Activated naive CD4-positive, alpha-beta T cell treated with anti-CD3 and anti-CD28 coated beads, Interleukin-2, amount 50 U/mL, for 72 hours (primary cell): ENCODE results near the gene REXO5. TPM values are rescaled to one million over a fixed set of nuclear protein-coding genes. Genes with fewer than 3 reads are reported as not detected.
"Not testable (repeated sequence)": the region's sequence is repeated elsewhere in the genome, so short reads cannot be mapped to it uniquely, and the experiment has no call there.

ENCODE experiments used
- ATAC-seq, 2 donors: fragments of 150-1000 bp; cut with Tn5 transposase; 2 replicates each; pipeline ENCODE4 v1.10.0; 2021; ENCODE audit warnings: mild to moderate bottlenecking in 2 of 2, moderate library complexity in 2 of 2
- DNase-seq, 2 donors: peaks; one replicate each; pipeline ENCODE4 v3.0.0; 2021 to 2022; ENCODE audit warnings: low spot score in 2 of 2
- H3K27ac Mint-ChIP-seq, 2 donors: one replicate each; pipeline ENCODE4 v1.8.0; 2022; ENCODE audit warnings: mild to moderate bottlenecking in 2 of 2, mixed read lengths in 2 of 2
- H3K36me3 Mint-ChIP-seq, 2 donors: one replicate each; pipeline ENCODE4 v1.8.0; 2022; ENCODE audit warnings: mixed read lengths in 2 of 2
- H3K9me3 Mint-ChIP-seq, 2 donors: one replicate each; pipeline ENCODE4 v1.8.0; 2022; ENCODE audit warnings: mixed read lengths in 2 of 2
- total RNA-seq, 2 donors: library from RNA; stranded (reverse); gene quantifications; one replicate each; pipeline ENCODE4 v1.2.3, GENCODE V29; 2022

The REXO5 gene
- 10 to 100 TPM; 18.5 to 18.9 TPM for total RNA-seq

- Mint-ChIP-seq H3K36me3 (peaks cover 8 to 20% of the 10 kb centered on the region in 2 donors), H3K9me3 (no peaks in the 10 kb centered on the region), H3K27ac (peak within 1 kb of the TSS; percentile 98)
- peak; percentile 89 to 90 for ATAC-seq
- DNase-seq, result peak; percentile 70 to 84
These were observed at the start of gene REXO5, which contains the start of gene ERI2 for GRCh38 chr16:20806168-20807050. Gene REXO5 (plus strand): TSS chr16:20806527. CDS start chr16:20806954, 427 bp downstream. Gene ERI2 (minus strand): TSS chr16:20806472. CDS start chr16:20806430, 42 bp downstream.

GRCh38 chr16:20760346-20760745 is 46.0 kb upstream of the REXO5 start:
- peaks cover 0 to 25% of the 10 kb centered on the region in 2 donors for H3K9me3 Mint-ChIP-seq
- DNase-seq, result no peak
- ATAC-seq, result no peak
- H3K27ac Mint-ChIP-seq, result no peak overlapping the region
- H3K36me3 Mint-ChIP-seq, result peaks cover 25 to 38% of the 10 kb centered on the region in 2 donors

DNA sequence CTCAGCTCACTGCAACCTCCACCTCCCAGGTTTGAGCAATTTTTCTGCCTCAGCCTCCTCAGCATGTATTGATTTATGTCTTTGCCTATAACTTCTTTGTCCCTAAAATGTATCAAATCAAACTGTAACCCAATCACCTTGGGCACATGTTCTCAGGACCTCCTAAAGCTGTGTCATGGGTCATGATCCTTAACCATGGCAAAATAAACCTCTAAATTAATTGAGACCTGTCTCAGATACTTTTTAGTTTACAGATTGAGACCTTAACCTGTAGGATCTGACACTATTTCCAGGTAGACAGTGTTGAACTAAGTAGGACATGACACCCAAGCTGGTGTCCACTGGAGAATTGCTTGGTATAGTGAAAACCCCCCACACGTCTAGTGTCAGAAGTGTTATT is 45.2 kb upstream of the REXO5 start:
- peak overlapping the region in 1 of 2 donors; percentile 88 for H3K27ac Mint-ChIP-seq
- ATAC-seq (no peak), DNase-seq (no peak)
- peaks cover 0 to 25% of the 10 kb centered on the region in 2 donors for H3K9me3 Mint-ChIP-seq
- H3K36me3 Mint-ChIP-seq, result peaks cover 25 to 38% of the 10 kb centered on the region in 2 donors

- H3K36me3 Mint-ChIP-seq, result peaks cover 25 to 38% of the 10 kb centered on the region in 2 donors
- DNase-seq, result no peak
- peak overlapping the region; percentile 33 to 88 for H3K27ac Mint-ChIP-seq
These were observed 43.8 kb upstream of the REXO5 start for GRCh38 chr16:20762404-20763123.

DNA sequence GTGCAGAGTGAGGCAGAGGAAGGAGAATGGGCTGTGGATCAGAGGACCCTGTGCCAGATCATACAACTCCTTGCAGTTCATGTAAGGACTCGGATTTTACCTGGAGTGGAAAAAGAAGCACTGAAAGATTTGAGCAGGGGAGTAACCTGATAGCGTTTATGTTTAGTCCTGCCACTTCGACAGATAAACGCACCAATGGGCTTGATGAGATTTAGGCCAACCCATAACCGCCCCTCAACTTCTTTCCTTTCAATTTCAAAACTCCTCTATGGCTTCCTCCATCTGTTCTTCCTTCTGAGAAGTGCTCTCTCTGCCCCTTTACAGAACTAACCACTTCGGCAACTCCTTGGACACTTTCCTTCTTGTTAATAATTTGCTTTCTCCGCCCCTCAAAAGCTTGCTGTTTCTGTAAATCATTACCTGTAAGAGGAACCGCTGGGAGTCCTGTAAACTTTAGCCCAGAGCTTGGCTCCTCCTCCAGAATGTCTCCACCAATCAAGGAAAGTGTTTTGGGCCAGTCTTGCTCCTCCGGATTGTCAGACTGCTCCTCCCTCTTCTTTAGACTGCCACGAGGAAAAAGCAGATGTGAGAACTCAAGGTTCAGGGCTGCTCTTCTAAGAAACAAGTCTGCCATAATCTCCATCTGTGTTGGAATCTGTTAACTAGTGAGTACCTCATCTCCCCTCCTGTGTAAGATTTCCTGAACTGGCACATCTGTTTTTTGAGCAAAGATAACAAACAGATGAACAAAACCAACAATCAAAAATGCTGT is 42.7 kb upstream of the REXO5 start, which contains the start of gene ACSM3:
Gene ACSM3 (plus strand): TSS at position 554 of the 772 bp plus-strand sequence. CDS start 6,021 bp downstream, outside the sequence.
- peak; percentile 59 to 66 for DNase-seq
- ATAC-seq, result peak; percentile 99
- Mint-ChIP-seq H3K27ac (peak within 1 kb of the TSS; percentile 88 to 90), H3K9me3 (peaks cover 0 to 25% of the 10 kb centered on the region in 2 donors), H3K36me3 (peaks cover 25 to 36% of the 10 kb centered on the region in 2 donors)

More at GRCh38 chr16:20762404-20763123, 43.8 kb upstream of the REXO5 start:
- ATAC-seq, result no peak
- H3K9me3 Mint-ChIP-seq, result peaks cover 0 to 25% of the 10 kb centered on the region in 2 donors

GRCh38 chr16:20764448-20764847 is 41.9 kb upstream of the REXO5 start:
- peaks cover 0 to 25% of the 10 kb centered on the region in 2 donors for H3K9me3 Mint-ChIP-seq
- not testable (repeated sequence) for ATAC-seq, DNase-seq
- H3K27ac Mint-ChIP-seq, result peak overlapping the region in 1 of 2 donors; percentile 88
- peaks cover 25 to 32% of the 10 kb centered on the region in 2 donors for H3K36me3 Mint-ChIP-seq

GRCh38 chr16:20765732-20766131 is 40.6 kb upstream of the REXO5 start:
- H3K27ac Mint-ChIP-seq, result no peak overlapping the region
- H3K36me3 Mint-ChIP-seq, result peaks cover 22% of the 10 kb centered on the region in 2 donors
- peaks cover 0 to 22% of the 10 kb centered on the region in 2 donors for H3K9me3 Mint-ChIP-seq
- DNase-seq (no peak), ATAC-seq (no peak)

- peaks cover 16 to 17% of the 10 kb centered on the region in 2 donors for H3K36me3 Mint-ChIP-seq
- no peak overlapping the region for H3K27ac Mint-ChIP-seq
- DNase-seq, result no peak
- ATAC-seq, result no peak
- H3K9me3 Mint-ChIP-seq, result peaks cover 0 to 16% of the 10 kb centered on the region in 2 donors
These were observed 40.0 kb upstream of the REXO5 start for GRCh38 chr16:20766294-20766693.

DNA sequence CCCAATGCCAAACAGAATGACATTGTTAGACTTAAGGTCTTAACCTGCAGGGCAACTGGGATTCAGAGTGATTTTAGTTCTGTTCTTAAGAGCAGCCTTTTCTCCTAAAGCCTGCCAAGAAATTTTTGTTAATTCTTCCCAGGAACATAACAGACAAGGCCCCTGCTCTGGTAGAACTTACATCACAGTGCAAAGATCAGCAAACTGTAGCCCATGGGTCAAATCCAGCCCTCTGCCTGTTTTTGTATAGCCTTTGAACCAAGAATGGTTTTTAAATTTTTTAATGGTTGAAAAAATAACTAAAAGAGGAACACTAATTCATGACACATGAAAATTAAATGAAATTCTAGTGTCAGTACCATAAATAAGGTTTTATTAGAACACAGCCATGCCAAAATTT is 38.8 kb upstream of the REXO5 start:
- Mint-ChIP-seq H3K27ac (no peak overlapping the region), H3K36me3 (peaks cover 3 to 7% of the 10 kb centered on the region in 2 donors), H3K9me3 (peaks cover 0 to 3% of the 10 kb centered on the region in 2 donors)
- ATAC-seq, result no peak
- DNase-seq, result no peak

DNA sequence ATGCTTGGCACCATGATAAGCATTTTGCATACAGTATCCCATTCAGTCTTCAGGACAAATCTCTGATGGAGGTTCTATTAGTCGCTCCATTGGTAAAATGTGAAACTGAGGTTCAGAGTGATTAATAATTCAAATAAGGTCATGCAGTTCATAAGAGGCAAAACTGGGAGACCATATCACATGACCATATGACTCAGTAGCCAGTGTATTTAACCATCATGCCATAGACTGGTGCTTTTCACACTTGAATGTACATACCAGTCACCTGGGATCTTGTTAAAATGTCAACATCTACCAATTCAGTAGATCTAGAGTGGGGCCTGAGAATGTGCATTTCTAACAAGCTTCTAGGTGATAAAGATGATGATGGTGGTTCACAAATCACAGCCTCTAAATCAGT is 38.2 kb upstream of the REXO5 start:
- Mint-ChIP-seq H3K27ac (no peak overlapping the region), H3K9me3 (no peaks in the 10 kb centered on the region), H3K36me3 (peaks cover 0 to 2% of the 10 kb centered on the region in 2 donors)
- no peak for ATAC-seq
- DNase-seq, result no peak

DNA sequence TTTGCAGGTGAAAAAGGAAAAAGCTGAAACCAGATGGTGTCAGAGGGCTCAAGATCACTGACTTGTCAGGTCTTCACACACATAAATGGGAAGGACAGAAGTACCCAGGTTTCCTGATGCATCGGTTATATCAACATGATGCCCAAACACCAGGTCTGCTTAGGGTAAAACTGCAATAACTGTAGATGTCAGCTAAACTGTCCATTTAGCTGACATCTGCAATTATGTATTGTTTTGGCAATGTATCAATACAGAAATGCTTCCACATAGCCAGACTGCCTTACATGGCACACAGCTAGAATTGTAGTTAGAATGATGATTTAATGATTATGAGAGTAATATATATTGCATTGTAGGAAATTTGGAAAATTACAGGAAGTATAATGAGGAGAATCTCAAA is 37.5 kb upstream of the REXO5 start:
- no peaks in the 10 kb centered on the region for H3K9me3 Mint-ChIP-seq
- H3K27ac Mint-ChIP-seq, result no peak overlapping the region
- ATAC-seq, result no peak
- no peaks in the 10 kb centered on the region for H3K36me3 Mint-ChIP-seq
- DNase-seq, result no peak

DNA sequence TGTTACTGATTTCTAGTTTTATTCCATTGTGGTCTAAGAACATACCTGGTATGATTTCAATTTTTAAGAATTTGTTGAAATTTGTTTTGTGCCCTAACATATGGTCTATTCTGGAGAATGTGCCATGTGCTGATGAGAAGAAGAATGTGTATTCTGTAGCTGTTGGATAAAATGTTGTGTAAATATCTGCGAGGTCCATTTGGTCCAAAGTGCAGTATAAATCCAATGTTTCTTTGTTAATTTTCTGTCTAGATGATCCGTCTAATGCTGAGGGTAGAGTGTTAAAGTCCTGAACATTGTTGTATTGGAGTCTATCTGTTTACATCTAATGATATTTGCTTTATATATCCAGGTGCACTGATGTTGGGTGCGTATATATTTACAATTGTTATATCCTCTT is 32.6 kb upstream of the REXO5 start:
- ATAC-seq (no peak), DNase-seq (no peak)
- Mint-ChIP-seq H3K27ac (no peak overlapping the region), H3K9me3 (no peaks in the 10 kb centered on the region), H3K36me3 (no peaks in the 10 kb centered on the region)

DNA sequence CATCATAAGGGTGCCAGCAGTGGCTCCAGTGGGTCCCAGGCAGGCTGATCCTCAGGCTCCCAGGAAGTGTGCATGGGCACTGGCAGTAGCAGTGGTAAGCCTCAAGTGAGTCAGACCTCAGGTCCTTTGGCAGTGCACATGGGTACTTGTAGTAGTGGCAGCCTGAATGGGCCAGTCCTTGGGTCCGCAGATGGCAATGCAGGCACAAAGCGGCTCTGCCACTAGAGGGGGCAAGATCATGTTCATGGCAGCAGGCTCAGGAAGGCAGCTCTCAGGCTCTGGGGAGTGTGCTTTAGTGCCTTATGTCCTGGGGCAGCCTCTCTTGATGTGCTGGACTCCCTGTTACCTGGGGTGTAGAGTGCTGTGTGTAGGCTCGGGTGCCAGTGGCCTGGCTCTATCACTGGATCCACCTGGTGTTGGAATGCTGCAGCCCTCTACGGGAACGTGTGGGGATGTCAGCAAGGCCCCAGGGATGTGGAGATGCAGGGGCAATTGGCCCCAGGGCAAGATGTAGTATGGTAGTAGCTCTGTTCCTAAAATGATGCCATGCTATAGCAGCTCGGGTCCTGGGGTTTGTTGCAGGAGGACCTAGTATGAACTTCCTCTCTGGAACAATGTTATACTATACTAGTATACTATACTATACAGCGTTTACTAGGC is 31.5 kb upstream of the REXO5 start:
- H3K27ac Mint-ChIP-seq, result no peak overlapping the region
- no peaks in the 10 kb centered on the region for H3K9me3 Mint-ChIP-seq
- ATAC-seq, result peak; percentile 55 to 78
- DNase-seq, result peak; percentile 57 to 71
- H3K36me3 Mint-ChIP-seq, result no peaks in the 10 kb centered on the region

DNA sequence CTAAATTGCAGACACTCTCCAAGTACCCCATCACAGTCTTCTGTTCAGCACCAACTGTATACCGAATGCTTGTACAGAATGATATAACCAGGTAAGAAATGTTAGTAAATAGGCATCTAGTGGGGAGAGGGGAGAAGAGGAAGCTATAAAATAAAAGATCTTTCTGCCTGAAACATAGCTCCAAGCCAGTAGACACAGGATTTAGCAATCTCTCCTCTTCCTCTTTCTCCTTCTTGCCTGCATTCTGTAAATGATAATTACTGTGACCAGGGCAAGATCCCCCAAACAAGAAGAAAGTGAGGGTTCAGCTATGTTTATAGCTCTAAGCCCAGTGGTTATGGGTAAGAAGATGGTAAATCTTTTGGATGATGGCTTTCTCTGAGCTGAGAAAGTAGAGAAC is 24.6 kb upstream of the REXO5 start:
- Mint-ChIP-seq H3K27ac (no peak overlapping the region), H3K9me3 (no peaks in the 10 kb centered on the region), H3K36me3 (no peaks in the 10 kb centered on the region)
- ATAC-seq (no peak), DNase-seq (no peak)

GRCh38 chr16:20782470-20782869 is 23.9 kb upstream of the REXO5 start:
- no peaks in the 10 kb centered on the region for H3K9me3 Mint-ChIP-seq
- DNase-seq (no peak), ATAC-seq (no peak)
- no peaks in the 10 kb centered on the region for H3K36me3 Mint-ChIP-seq
- H3K27ac Mint-ChIP-seq, result no peak overlapping the region

GRCh38 chr16:20784204-20784603 is 22.1 kb upstream of the REXO5 start:
- H3K9me3 Mint-ChIP-seq, result no peaks in the 10 kb centered on the region
- no peak for ATAC-seq
- DNase-seq, result no peak
- no peak overlapping the region for H3K27ac Mint-ChIP-seq
- H3K36me3 Mint-ChIP-seq, result no peaks in the 10 kb centered on the region
